Hematopoietic multipotent progenitor cell treated with erythropoietin and hydrocortisone succinate and interleukin-3 and kit ligand, for 17 days (in vitro differentiated cells): ENCODE measurements around the gene LRRC45.
A peak's percentile ranks its signal among the peaks of the same experiment; 100 is the strongest.

Source experiments
- DNase-seq: peaks from one replicate; pipeline ENCODE4 v3.0.0-alpha.2; 2015; ENCODE audit warnings: low spot score

The LRRC45 gene

DNA sequence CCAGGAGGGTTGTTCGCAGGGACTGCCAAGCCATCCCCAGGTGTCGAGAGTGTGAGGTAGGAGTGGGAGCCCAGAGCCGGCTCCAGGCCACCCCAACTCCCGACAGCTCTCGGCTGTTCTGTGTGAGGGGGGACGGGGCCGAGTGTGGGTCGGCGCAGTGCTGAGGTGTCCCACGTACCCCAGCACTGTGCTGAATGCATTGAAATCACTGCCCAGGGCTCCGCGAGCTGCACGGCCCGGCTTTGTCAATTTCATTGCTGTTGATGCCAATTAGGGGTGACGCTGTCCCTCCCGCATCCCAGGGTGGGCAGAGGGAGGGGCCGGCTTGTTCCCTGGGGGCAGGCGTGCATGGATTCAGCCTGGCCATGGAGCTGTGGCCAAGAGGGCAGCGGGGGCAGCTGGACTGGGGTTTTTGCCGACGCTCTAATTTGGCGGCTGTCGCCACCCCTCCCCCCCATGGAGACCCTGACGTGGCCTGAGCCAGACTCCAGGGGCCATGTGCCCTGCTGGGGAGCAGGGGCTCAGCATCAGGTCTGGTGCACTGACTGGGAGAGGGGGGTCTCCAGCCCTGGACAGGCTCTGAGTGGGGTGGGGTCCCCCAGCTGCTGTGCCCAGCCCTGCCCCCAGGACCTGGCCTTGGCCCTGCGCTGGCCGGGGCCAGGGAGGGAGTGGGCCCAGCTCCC is 14.7 kb upstream of the LRRC45 start:
- no peak for DNase-seq

DNA sequence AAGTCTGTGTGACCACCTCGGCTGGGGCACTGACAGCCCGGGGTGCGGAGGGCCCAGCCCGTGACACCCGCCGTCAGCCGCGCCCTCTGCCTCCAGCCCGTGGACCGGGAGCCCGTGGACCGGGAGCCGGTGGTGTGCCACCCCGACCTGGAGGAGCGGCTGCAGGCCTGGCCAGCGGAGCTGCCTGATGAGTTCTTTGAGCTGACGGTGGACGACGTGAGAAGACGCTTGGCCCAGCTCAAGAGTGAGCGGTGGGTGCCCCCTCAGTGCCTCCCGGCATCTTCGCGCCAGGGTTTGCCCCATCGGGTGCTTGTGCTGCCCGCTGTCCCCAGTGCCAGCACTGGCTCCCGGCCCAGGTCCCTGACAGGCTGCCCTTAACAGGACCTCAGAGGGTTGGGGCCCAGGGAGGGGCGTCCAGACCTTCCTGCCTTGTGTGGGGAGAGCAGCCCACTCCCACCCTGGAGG is 14.1 kb upstream of the LRRC45 start:
- no peak for DNase-seq

DNA sequence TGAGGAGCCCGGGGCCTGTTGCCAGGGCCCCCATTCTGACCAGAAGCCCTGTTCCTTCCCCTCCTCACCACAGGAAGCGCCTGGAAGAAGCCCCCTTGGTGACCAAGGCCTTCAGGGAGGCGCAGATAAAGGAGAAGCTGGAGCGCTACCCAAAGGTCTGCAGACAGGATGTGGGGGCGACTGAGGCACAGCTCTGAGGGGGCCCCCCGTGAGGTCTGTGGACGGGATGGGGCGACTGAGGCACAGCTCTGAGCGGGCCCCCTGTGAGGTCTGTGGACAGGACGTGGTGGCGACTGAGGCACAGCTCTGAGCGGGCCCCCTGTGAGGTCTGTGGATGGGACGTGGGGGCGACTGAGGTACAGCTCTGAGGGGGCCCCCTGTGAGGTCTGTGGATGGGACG is 13.7 kb upstream of the LRRC45 start:
- no peak for DNase-seq

DNA sequence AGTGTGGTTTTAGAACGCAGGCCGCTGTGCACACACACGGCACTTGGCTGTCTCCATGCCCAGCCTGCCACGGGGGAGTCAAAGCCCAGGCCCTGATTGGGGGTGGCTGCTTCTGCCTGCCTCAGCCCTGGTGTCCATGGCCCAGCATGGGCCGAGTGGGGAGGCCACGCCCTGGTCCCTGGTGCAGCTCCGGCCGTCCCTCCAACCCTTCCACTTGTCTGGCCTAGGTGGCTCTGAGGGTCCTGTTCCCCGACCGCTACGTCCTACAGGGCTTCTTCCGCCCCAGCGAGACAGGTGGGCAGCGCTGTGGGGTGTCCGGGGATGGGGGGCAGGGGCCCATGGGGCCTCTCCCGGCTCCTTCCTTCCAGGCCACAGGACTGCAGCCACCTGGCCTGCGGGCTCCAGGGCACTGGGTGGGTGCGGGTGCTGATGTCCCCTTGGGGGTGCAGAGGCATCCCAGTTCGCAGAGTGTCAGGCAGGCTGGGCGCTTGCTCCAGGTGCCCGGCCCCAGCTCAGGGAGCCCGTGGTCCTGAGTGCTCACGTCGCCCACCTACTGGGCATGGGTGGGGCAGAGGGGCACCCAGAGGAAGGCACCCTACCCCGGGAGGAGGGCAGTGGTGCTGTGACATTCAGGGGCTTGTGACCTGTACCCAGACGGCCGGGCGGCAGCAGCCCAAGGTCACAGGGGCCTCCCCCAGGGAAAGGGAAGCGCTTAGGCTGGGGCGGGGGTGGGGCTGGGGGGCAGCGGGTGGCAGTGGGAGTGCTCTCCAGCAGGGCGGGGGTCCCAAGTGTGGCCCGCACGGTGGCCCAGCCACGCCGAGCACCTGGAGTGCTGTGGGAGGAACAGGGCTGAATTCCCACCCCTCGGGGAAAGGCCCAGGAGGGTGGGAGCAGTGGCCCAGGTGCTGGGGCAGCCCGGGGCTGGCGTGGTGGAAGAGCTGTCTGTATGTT is 12.3 kb upstream of the LRRC45 start:
- DNase-seq = no peak

DNA sequence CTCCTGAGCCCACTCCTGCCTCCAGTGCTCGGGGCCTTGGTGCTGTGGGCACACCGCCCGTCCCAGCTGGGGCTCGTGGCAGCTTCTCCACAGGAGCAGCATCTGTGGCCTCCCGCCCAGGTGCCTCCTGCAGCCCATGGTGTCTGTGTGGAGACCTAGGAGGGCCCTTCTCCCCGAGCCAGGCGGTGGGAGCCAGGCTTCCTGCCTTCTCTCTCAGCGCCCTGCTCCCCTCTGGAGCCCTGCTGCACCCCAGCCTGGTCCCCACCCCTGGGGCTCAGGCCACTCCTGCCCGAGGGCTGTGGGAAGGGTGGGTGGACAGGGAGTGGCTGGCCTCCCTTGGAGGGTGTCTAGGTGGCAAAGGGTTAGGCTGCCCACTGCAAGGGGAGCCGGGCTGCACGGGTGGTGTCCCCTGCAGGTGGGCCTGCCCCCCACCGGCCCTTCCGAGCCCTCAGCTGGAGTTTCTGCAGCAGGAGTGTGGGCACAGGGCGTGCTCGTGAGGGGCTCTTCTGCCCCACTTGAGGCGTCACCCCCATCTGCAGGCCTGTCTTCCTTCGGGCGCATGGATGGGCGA is 11.4 kb upstream of the LRRC45 start:
- no peak for DNase-seq

DNA sequence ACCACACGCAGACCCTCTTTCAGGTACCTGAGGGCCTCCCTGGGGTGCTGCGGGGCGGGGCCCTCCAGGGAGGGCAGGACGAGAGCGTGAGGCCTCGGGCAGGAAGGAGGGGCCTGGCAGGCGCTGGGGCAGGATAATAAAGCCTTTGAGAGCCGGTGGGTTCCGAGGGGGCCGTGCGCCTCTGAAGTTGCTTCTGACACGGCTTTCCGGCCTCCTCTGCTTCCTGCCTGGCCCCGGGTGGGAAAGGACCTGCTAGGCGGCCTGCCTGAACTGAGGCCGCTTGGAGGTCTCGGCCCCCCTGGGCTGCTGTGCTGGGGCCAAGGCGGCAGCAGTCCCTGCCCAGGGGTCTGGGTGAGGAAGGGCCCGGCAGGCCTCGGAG is 10.9 kb upstream of the LRRC45 start:
- DNase-seq = no peak

DNA sequence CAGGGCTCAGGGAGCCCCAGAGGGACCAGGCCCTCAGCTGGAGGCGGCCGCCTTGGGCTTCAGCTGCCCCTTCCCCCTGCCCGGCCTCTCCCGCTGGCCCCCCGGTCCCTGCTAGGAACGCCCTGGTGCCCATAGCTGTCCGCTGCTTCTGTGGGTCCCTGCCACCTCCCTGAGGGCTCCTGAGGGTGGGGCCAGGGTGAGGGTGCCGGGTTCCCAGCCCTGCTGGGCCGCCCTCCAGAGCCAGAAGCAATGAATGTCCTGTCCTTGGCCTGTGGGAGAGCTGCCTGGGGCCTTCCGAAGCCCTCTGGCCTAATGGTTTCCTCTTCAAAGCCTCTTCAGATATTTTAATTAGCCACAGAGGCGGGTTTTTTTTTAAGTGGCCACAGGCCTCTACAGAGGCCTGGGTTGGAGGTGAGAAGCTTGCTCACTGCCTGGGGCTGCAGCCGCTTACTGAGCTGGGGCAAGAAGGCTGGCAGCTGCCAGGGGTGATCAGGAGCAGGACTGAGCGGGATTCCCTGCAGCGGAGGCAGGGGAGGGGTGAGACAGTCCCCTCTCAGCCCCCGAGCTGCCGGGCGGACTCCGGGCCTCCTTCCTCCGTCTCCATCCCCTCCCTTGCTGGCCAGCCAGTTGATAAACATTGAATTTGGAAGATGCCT is 10.3 kb upstream of the LRRC45 start:
- DNase-seq = no peak

DNA sequence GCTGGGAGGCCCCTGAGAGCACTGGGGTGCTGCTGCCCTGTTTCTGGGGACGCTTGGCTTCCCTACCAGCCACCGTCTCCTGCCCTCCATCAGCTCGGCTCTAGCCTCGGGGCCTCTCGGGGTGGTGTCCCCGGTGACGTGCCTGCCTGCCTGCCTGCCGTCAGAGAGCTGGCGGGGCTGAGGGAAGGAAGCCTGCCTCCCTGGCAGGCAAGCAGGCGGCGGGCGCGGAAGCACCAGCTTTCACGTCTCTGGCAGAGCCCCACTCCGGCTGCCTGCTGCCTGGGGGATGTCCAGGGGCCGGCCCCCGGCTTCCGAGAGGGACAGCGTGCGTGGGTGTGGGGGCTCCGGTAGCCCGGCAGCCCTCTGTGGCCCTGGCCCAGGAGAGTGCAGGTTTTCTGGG is 9.8 kb upstream of the LRRC45 start:
- DNase-seq = no peak

DNA sequence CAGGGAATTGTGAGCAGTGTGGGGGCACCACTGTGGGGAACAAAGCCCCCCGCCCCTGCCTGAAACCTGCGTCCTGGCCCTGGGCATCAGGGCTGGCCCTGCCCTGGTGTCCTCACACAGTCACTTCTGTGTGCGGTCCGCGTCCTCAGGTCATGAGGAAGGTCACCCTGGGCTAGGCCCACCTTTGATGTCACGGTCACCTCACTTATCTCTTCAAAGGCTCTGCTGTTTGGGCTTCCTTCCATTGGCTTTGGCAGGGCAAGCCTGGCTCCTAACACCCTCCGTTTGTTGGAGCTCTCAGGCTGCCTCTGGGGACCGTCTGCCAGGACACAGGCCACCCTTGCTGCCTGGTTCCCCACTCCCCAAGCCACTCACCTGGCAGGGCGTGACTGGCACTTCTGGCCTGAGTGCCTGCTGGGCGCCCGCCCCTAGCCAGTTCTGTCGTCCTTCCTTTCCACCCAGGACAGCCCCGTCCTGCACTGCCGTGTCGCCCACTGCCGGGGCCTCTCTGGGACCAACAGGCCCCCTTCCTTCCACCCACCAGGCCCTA is 9.3 kb upstream of the LRRC45 start:
- no peak for DNase-seq

DNA sequence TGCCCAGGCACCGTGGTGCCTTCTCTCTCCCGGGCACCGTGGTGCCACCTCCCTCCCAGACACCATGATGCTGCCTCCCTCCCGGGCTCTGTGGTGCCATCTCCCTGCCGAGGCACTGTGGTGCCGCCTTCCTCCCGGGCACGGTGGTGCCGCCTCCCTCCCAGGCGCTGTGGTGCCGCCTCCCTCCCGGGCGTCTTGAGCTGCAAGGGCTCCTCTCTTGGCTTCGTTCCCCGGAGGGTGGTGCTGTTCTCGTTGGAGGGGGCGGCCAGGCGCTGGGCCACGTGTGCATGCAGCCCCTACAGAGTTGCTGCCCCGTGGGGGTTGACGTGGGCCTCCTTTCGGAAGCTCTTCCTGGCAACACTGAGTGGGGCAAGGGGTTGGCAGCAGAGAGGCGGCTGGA is 8.7 kb upstream of the LRRC45 start:
- no peak for DNase-seq

DNA sequence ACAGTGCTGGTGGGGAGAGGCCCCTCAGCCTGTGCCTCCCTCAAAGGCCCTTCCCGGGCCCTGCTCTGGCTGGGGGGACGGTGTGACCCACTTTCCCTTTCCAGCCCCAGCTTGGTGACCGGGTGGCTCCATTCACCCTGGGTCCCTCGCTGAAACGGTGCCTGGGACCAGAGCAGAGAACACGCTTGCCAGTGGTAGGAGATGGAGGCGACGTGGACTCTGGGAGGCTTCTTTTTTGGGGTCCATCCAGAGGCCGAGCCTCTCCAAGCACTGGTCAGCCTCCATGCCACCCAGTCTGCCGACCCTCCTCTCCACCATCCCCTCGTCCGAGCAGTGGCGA is 8.2 kb upstream of the LRRC45 start:
- DNase-seq = no peak

DNA sequence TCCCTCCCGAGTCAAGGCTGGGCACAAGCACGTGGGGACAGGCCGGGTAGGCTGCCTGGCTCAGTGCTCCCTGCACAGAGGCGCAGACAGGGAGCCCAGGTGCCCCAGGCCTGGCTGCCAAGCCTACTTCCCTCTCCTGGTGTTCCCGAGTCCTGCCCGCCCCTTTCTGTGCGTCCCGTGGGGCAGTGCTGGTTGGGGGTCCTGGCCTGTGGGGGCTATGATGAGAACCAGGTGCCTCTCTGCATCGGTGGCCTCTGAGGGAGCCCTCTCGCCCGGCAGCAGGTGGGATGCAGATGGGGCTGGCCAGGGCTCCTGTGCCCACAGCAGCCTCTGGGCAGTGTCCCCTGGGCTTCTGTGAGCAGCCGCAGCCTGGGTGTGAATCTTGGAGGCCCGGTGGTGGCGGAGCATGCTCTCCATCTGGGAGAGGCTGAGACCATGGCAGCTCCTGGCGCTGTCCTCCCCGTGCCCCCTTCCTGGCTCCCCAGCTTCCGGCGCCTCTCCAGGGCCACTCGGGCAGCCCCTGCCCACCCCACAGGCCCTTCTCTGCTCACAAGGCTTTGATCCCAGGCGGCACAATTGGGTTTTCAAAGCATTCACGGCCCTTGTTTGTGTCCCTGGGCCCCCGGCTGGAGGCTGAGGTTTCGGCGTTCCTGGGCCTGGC is 7.7 kb upstream of the LRRC45 start:
- no peak for DNase-seq

DNA sequence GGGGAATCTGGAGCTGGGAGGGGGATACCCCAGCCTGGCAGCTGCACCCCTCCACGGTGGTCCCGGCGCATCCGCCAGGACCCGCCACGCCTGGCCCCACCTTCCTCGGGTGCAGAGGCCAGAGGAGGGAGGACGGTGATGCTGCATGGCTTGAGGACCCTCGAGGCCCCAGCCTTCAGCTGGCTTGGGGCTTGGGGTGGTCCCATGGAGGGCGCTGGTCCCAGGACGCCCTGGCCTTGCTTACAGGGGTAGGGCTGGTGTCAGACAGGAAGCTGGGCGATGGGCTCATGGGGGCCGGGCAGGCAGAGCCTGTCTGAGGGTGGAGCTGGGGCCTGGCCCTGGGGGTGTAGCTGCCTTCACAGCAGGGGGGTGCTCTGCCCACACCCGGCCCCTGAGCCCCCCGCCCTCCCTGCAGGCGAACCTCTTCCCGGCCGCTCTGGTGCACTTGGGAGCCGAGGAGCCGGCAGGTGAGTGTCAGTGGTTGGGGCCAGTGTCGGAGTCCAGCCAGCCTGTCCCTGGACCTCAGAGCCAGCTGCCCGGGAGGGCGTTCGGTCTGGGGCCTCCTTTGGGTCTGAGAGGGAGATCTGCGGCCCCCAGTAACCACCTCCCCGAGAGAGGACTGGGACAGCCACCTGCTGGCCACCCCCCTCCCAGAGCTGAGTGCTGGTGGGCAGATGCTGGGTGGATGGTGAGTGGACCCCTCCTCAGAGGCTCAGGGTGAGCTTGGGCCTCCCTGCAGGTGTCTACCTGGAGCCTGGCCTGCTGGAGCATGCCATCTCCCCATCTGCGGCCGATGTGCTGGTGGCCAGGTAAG is 6.8 kb upstream of the LRRC45 start:
- DNase-seq = no peak

DNA sequence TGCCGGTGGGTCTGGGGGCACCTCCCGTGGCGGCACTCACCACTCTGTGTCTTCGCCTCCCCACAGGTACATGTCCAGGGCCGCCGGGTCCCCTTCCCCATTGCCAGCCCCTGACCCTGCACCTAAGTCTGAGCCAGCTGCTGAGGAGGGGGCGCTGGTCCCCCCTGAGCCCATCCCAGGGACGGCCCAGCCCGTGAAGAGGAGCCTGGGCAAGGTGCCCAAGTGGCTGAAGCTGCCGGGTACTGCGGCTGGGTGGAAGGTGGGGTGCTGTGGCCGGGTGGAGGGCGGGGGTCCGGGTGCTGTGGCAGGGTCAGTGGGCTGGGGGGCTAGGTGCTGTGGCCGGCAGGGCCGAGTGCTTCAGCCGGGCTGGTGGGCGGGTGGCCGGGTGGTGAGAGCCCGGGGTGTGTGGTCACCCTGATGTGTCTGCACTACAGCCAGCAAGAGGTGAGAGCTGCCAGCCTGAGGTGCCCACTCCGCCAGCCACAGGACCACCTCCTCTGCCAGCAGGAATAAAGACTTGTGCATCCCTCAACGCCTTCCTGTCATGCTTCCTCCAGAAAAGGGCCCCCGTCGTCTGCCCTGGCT is 6.1 kb upstream of the LRRC45 start:
- no peak for DNase-seq

DNA sequence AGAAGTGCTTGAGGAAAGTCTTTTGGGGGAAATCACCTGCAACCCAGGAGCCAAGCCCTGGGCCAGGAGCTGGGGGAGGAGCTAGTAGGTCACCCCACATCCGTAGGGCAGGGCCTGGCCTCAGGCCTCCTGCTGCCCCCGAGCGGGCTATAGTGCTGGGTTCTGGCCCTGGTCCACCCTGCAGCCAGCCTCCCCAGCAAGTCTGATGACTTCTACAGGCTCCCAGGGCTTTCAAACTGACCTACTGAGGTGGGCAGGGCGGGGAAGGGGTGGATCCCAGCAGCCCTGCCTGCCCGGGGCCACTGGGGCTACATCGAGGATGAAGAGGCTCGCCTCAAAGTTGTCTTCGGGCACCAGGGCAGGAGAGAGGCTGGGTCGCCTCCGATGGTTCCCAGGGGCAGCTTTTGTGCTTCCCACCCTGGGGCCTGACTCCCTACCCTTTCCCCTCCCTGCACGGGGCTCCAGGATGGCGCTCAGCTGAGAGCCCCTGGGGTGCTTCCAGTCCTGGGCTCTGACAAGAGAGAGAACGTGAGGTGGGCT is 5.4 kb upstream of the LRRC45 start:
- no peak for DNase-seq

DNA sequence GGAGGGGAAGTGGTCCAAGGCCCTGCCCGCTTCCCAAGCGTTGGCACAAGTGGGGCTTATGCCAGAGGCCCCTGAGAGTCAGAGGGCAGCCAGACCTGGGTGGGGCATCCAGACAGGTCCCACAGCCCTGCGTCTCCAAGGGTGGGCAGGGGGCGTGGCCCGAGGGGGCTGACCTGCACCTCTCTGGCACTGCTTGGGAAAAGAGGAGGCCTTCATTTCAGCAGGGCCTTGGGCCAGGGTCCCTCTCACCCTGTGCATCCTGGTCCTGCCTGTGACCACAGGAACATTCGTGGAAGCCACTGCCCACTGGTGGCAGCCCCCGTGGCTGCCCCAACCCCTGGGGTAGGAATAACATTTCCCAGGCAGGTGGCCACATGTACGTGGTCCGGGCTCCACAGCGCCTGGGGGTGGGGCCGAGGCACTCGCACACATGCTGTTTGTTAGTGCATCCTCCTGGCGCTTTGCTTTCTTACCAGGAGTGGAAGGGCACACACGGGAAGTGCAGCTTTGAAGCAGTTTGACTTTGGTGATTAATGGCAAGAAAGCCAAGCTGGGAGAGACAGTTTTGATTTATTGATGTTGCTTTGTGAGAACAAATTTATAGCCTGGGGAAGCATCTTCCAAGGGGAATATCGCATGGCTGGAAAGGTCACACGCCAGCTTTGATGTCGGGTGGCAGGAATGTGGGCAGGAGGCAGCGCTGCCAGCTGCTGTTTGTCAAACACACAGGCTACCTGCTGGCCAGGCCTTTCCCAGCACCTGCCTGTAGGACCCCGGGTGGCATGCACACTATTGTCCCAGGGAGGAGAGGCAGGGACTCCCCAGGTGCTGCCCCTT is 4.7 kb upstream of the LRRC45 start:
- no peak for DNase-seq

DNA sequence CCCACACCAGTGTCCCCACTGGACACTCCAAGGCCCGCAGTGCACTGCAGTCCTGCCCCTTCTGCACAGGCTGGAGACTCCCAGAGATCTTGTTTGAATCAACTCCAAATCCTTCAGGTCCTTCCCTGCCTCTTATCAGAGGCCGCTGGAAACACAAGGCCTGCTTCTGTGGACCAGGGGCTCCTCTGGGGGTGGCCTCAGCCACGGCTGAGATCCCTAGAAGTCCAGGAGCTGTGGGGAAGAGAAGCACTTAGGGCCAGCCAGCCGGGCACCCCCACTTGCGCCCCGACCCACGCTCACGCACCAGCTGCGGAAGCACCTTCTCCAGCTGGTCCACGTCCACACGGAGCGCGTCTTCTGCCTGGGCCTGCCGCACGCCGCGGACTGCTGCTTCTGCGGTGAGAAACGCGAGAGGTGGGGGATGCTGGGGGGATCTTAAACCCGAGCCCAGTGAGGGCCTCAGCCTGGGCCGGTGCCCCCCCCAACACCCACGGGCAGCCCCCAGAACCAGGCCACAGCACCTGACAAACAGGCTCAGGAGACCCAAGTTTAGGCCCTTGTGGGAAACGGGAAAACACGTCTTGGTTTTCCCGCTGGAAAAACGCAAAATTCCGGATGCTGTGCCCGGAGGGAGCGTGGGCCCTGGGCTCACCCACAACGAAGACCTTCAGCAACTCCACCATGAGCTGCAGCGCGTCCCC is 4.0 kb upstream of the LRRC45 start:
- no peak for DNase-seq

DNA sequence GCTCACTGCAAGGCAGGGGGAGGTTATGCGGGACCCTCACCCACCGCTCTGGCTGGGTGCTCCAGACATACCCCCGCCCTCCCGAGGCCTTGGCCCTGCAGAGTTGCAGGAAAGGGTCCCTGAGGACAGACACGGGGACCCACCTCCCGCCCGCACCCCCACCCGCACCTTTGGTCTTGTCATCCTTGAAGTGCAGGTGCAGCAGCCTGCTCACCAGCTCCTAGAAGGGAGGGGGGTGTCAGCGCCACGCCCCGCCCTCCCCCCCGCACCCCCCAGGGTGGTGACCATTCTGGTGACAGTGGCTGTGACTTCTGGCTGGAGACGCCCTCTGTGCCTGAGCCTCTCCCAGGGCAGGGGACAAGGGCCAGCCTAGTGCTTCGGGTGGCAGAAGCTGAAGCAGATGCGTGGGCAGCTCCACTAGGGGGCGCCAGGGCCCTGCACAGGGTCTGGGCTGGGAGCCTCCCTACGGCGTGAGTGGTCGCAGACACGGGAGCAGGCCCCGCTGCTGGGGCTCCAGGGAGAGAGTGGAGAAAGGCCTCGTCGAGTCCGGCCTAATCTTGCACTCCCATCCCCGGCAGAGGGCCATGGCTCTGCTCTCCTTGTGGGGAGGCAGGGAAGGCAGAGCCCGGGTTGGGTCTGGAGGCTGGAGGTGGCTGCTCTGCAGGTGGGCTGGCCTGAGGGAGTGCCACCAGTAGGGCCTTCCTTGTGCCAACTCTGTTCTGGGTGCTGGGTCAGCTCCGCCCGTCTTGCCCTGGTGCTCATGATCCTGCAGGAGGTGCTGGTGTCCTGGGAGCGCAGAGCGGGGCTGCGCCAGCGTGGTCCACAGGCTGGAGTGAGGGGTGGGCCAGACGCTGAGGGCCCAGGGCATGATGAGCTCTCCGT is 3.2 kb upstream of the LRRC45 start:
- peak; percentile 60 for DNase-seq
